ENCODE data around the gene CLCA4. TPM values are rescaled to one million over a fixed set of nuclear protein-coding genes. Genes with fewer than 3 reads are reported as not detected.

CLCA4 gene
- total and polyA plus RNA-seq, 8 donors = 0.06 to 0.19 (median 0.10) TPM; not detected in 4

- WGBS, 2 donors = 36 to 37% methylated on average over 18 of the region's 18 CpGs
- TF ChIP-seq, protein P1, sequence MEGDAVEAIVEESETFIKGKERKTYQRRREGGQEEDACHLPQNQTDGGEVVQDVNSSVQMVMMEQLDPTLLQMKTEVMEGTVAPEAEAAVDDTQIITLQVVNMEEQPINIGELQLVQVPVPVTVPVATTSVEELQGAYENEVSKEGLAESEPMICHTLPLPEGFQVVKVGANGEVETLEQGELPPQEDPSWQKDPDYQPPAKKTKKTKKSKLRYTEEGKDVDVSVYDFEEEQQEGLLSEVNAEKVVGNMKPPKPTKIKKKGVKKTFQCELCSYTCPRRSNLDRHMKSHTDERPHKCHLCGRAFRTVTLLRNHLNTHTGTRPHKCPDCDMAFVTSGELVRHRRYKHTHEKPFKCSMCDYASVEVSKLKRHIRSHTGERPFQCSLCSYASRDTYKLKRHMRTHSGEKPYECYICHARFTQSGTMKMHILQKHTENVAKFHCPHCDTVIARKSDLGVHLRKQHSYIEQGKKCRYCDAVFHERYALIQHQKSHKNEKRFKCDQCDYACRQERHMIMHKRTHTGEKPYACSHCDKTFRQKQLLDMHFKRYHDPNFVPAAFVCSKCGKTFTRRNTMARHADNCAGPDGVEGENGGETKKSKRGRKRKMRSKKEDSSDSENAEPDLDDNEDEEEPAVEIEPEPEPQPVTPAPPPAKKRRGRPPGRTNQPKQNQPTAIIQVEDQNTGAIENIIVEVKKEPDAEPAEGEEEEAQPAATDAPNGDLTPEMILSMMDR (IDR thresholded peaks at IDR 0.05) = no peak
- Histone ChIP-seq H3K27me3 (no peaks in the 10 kb centered on the region), H3K9me3 (no peaks in the 10 kb centered on the region), H3K36me3 (no peaks in the 10 kb centered on the region), H3K4me3 (peak overlapping the region in 1 of 4 donors; percentile 26), H3K27ac (peak overlapping the region in 1 of 4 donors; percentile 17), H3K4me1 (no peaks in the 10 kb centered on the region)
- intact Hi-C loops (cut with DNase I) = loop anchor here in 2 of 3 donors (10.0 kb wide), 1 partner anchor 118 kb away; no protein-coding TSS in a partner anchor
- ATAC-seq (peak; percentile 34 to 72 (median 60)), FAIRE-seq (no peak), DNase-seq (no peak)
Measured at GRCh38 chr1:86502721-86503405, 44.0 kb upstream of the CLCA4 start.

DNA sequence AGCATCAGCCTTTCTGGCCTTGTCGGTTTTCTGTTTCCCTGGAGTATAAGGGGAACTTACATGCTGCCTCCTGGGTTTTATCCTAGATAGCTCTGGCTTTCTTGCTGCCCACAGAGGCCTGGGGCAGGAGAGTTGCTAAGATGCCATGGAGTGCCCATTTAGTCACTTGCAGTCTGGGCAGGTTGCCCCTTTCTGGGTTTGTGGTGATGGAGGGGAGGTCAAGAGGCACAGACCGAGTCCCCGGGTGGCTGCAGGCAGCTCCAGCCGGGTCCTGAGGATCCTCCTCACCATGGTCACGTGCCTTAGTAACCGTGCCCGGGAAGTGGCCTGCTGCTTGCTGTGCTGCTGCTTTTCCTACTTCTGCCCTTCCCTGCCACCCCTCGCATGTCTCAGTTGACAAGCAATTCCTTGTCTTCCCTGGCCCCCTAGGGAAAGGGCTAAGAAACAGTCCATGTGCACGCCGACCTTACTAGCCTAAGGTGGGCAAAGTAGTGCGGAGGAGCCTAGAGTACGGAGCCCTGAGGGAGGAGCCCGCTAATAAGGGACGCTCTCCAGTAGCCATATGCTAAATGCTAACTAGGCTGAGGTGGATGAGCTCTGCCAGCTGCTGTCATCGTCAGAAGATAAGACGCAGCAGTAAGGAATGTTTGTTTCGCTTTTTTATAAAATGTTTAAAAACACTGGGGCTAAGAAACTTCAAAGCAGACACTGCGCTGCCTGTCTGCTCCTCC, 43.3 kb upstream of the CLCA4 start:
- TF ChIP-seq, protein P1 (IDR thresholded peaks at IDR 0.05) = no peak
- peak in 3 of 4 donors; percentile 14 to 44 (median 42) for ATAC-seq
- no peak for FAIRE-seq
- no peak for DNase-seq
- Histone ChIP-seq H3K9me3 (no peaks in the 10 kb centered on the region), H3K27ac (peak overlapping the region in 1 of 4 donors; percentile 23), H3K27me3 (no peaks in the 10 kb centered on the region), H3K4me3 (peak overlapping the region in 1 of 4 donors; percentile 18), H3K4me1 (no peaks in the 10 kb centered on the region), H3K36me3 (no peaks in the 10 kb centered on the region)
- intact Hi-C loops (cut with DNase I) = loop anchor here in 2 of 3 donors (10.0 kb wide), 1 partner anchor 119 kb away; no protein-coding TSS in a partner anchor
- 47 to 49% methylated on average over 18 of the region's 18 CpGs for WGBS, 2 donors

DNA sequence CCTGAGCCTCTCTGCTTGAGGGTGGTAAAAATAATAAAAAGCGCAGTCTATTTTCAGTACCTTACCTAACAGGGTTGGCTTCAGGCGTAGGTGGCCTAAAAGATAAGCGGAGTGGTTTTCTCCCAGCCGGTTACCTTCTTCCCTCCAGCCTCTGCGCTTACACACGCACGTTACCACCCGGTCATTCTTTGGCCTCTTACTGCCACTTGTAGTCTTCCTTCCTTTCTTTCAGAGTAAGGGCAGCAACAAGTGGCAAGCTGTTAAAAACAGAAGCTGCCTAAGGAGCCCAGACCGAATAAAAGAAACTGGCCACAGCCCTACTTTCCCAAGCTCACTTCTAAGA, 42.8 kb upstream of the CLCA4 start:
- no peaks in the 10 kb centered on the region for H3K36me3 ChIP-seq
- ATAC-seq = peak in 1 of 4 donors; percentile 24
- no peak for DNase-seq
- no peaks in the 10 kb centered on the region for H3K27me3 ChIP-seq
- TF ChIP-seq, protein P1 (IDR thresholded peaks at IDR 0.05) = no peak
- WGBS, 2 donors = 66 to 68% methylated on average over 9 of the region's 9 CpGs
- no peak overlapping the region for H3K27ac ChIP-seq
- H3K9me3 ChIP-seq = no peaks in the 10 kb centered on the region
- H3K4me1 ChIP-seq = no peaks in the 10 kb centered on the region
- no peak for FAIRE-seq
- intact Hi-C loops (cut with DNase I) = loop anchor here in 2 of 3 donors (10.0 kb wide), 1 partner anchor 119 kb away; no protein-coding TSS in a partner anchor
- peak overlapping the region in 1 of 4 donors; percentile 18 for H3K4me3 ChIP-seq

DNA sequence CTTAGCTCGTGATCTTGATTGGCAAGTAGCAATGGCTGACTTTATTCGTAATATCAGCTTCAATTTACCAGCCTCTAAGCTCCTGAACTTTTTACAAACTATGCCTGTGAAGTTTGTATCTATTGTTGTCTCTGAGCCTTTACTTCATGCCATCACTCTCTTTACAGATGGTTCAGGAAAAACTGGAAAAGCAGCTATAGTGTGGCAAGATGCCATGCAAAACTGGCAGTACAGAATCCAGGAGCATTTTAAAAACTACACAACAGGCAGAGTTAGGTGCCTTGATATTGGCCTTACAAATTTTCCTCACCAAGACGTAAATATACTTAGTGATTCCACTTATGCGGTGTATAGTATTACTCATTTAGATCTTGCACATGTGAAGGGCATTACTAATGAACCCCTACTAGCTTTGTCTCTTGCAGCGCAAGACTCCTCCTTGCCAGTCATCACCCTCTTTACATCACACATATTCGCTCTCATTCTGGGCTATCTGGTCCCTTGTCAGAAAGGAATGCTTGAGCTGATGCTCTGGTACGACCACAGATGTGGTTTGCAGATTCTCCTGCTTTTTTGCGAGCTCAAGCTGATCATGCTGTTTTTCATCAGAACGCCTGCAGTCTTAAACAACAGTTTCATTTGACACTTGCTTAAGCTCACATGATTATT, 41.8 kb upstream of the CLCA4 start:
- no peaks in the 10 kb centered on the region for H3K9me3 ChIP-seq
- no peaks in the 10 kb centered on the region for H3K4me1 ChIP-seq
- H3K27ac ChIP-seq = no peak overlapping the region
- TF ChIP-seq, protein P1 (IDR thresholded peaks at IDR 0.05) = no peak
- DNase-seq (no peak), FAIRE-seq (no peak), ATAC-seq (peak in 1 of 4 donors; percentile 20)
- H3K36me3 ChIP-seq = no peaks in the 10 kb centered on the region
- intact Hi-C loops (cut with DNase I) = loop anchor here in 2 of 3 donors (10.0 kb wide), 1 partner anchor 120 kb away; no protein-coding TSS in a partner anchor
- no peaks in the 10 kb centered on the region for H3K27me3 ChIP-seq
- no peak overlapping the region for H3K4me3 ChIP-seq
- 50 to 55% methylated on average over 9 of the region's 9 CpGs for WGBS, 2 donors

All from pancreas (tissue), 10 donors.